GM12878 (cell line): Measurements from ENCODE around the gene TCF12. TPM values are rescaled to one million over a fixed set of nuclear protein-coding genes. Genes with fewer than 3 reads are reported as not detected.

ENCODE experiments used
- ATAC-seq: fragments of 200-7000 bp; cut with Tn5 transposase; 3 replicates; pipeline ENCODE4 v1.9.1; 2020; ENCODE audit warnings: mild to moderate bottlenecking, moderate library complexity
- BruUV-seq: library from RNA; stranded (reverse); fragments of 400-500 nt; replicated peaks from 2 replicates; lab custom pipeline; 2021; lab: Mats Ljungman, UMichigan
- CTCF ChIA-PET: fragments of 300-600 bp; sonication (Branson Sonifier 250); formaldehyde crosslinking; extraction: SDS; loops from one replicate; lab custom pipeline; 2021; ENCODE audit warnings: inconsistent platforms; lab: Yijun Ruan, JAX
- POLR2A ChIA-PET: fragments of 350-600 bp; formaldehyde crosslinking; extraction: SDS; loops from one replicate; lab custom pipeline; 2021; ENCODE audit warnings: inconsistent platforms; lab: Charles Lee
- RAD21 ChIA-PET: fragments of 300-600 bp; sonication (Branson Sonifier 250); formaldehyde crosslinking; loops from one replicate; lab custom pipeline; 2023; ENCODE audit warnings: antibody characterized with exemption; ENCODE audit not compliant: unreplicated experiment; lab: Charles Lee
- SMC1A ChIA-PET: fragments of 300-600 bp; sonication (Branson Sonifier 250); formaldehyde crosslinking; loops from one replicate; lab custom pipeline; 2023; ENCODE audit not compliant: unreplicated experiment, uncharacterized antibody; lab: Charles Lee
- DNase-seq: peaks from one replicate; pipeline ENCODE4 v3.0.0-alpha.2; 2011; ENCODE audit warnings: low read depth, low spot score
- FAIRE-seq: peaks from 3 replicates; lab custom pipeline; 2011; peaks lifted over from hg19 to GRCh38; lab: Jason Lieb, UNC
- H2AFZ ChIP-seq: 2 replicates; pipeline ENCODE4 v1.6.0; 2011; ENCODE audit warnings: low read depth, low read length, control low read depth; ENCODE audit not compliant: control insufficient read depth
- H3K27ac ChIP-seq: 2 replicates; pipeline ENCODE4 v1.5.1; 2011; ENCODE audit warnings: control low read depth; ENCODE audit not compliant: control insufficient read depth, insufficient read depth
- H3K27me3 ChIP-seq, 2 experiments: replicated peaks in 1 of 2; 2 replicates each; pipeline versions ENCODE4 v1.6.0 to v1.6.1; 2011; ENCODE audit warnings: low read length in 1 of 2; ENCODE audit not compliant: control insufficient read depth in 2 of 2, insufficient read depth in 2 of 2
- H3K36me3 ChIP-seq, 2 experiments: 2 replicates each; pipeline ENCODE4 v1.5.1; 2011; ENCODE audit warnings: low read length in 1 of 2; ENCODE audit not compliant: control insufficient read depth in 2 of 2, insufficient read depth in 2 of 2
- H3K4me1 ChIP-seq: 2 replicates; pipeline ENCODE4 v1.6.1; 2011; ENCODE audit warnings: mild to moderate bottlenecking, low read length, moderate library complexity, mixed read lengths; ENCODE audit not compliant: control insufficient read depth, insufficient read depth
- H3K4me2 ChIP-seq: 2 replicates; pipeline ENCODE4 v1.6.0; 2011; ENCODE audit warnings: control low read depth; ENCODE audit not compliant: control insufficient read depth, insufficient read depth
- H3K4me3 ChIP-seq: fragments of 200-600 bp; sonication (generic); 2 replicates; pipeline ENCODE4 v1.5.1; 2016
- H3K79me2 ChIP-seq: 2 replicates; pipeline ENCODE4 v1.6.0; 2011; ENCODE audit warnings: low read length; ENCODE audit not compliant: control insufficient read depth, insufficient read depth
- H3K9ac ChIP-seq: 2 replicates; pipeline ENCODE4 v1.8.0; 2011; ENCODE audit warnings: low read length, control low read depth, mixed read lengths; ENCODE audit not compliant: control insufficient read depth, insufficient read depth
- H3K9me3 ChIP-seq: replicated peaks from 3 replicates; pipeline ENCODE4 v1.5.1; 2011; ENCODE audit warnings: mild to moderate bottlenecking, low read length; ENCODE audit not compliant: control insufficient read depth, insufficient read depth
- H4K20me1 ChIP-seq: 2 replicates; pipeline ENCODE4 v1.6.0; 2011; ENCODE audit not compliant: control insufficient read depth, insufficient read depth
- BCL11A ChIP-seq: IDR thresholded peaks from 2 replicates; pipeline ENCODE4 v1.6.1; 2011; ENCODE audit warnings: low read depth, low read length
- CBX3 ChIP-seq: fragments of 200-600 bp; sonication (generic); IDR thresholded peaks from 2 replicates; pipeline ENCODE4 v1.6.1; 2016; ENCODE audit warnings: low read depth, borderline replicate concordance
- CHD4 ChIP-seq: fragments of 200-600 bp; sonication (generic); IDR thresholded peaks from 2 replicates; pipeline ENCODE4 v1.6.1; 2016; ENCODE audit warnings: mild to moderate bottlenecking
- CTCF ChIP-seq, 3 experiments: IDR thresholded peaks in 2 of 3; conservative IDR thresholded peaks in 1 of 3; 2 replicates each; pipeline ENCODE4 v1.5.1; 2011; ENCODE audit warnings: low read depth in 3 of 3, low read length in 3 of 3, mild to moderate bottlenecking in 3 of 3, control low read depth in 2 of 3, moderate library complexity in 2 of 3, inconsistent platforms in 1 of 3, mixed read lengths in 1 of 3; ENCODE audit not compliant: control insufficient read depth in 2 of 3, insufficient read depth in 1 of 3; ENCODE audit errors: extremely low read depth in 1 of 3
- EED ChIP-seq: sonication (generic); IDR thresholded peaks from 2 replicates; pipeline ENCODE4 v1.6.1; 2016; ENCODE audit warnings: antibody characterized with exemption, low read depth
- HDGF ChIP-seq: fragments of 450-650 bp; IDR thresholded peaks from 2 replicates; pipeline ENCODE4 v1.6.1; 2016; ENCODE audit warnings: antibody characterized with exemption
- IRF5 ChIP-seq: fragments of 450-650 bp; IDR thresholded peaks from 2 replicates; pipeline ENCODE4 v1.6.1; 2017; ENCODE audit warnings: borderline replicate concordance
- KAT2A ChIP-seq: conservative IDR thresholded peaks from 2 replicates; pipeline ENCODE4 v1.6.1; 2011; ENCODE audit warnings: low read depth, low read length; ENCODE audit not compliant: control insufficient read depth
- NR2C2 ChIP-seq: IDR thresholded peaks from 2 replicates; pipeline ENCODE4 v1.6.1; 2011; ENCODE audit warnings: borderline replicate concordance, low read depth; ENCODE audit not compliant: control insufficient read depth, insufficient read length
- STAT3 ChIP-seq: IDR thresholded peaks from 2 replicates; pipeline ENCODE4 v1.6.1; 2011; ENCODE audit warnings: low read depth, low read length, improper control_type of control experiment
- YBX1 ChIP-seq: fragments of 450-650 bp; IDR thresholded peaks from 2 replicates; pipeline ENCODE4 v1.6.1; 2016; ENCODE audit warnings: antibody characterized with exemption
- ZNF687 ChIP-seq: fragments of 450-650 bp; IDR thresholded peaks from 2 replicates; pipeline ENCODE4 v1.6.1; 2017; ENCODE audit warnings: mild to moderate bottlenecking, moderate library complexity
- ZZZ3 ChIP-seq: IDR thresholded peaks from 2 replicates; pipeline ENCODE4 v1.6.1; 2011; ENCODE audit warnings: low read depth; ENCODE audit not compliant: control insufficient read depth, insufficient read length
- WGBS: methylation state at CpG from one replicate; pipeline ENCODE4 v1.1.6; 2016; ENCODE audit warnings: low lambda C conversion rate; ENCODE audit not compliant: insufficient replicate concordance, insufficient coverage; ENCODE audit errors: missing lambda C conversion rate; 5-methylcytosine and 5-hydroxymethylcytosine counted together
- in situ Hi-C: fragments of 300-500 bp; cut with MboI; formaldehyde crosslinking; loops from 9 replicates; pipeline ENCODE4 v1.14.3; 2018; ENCODE audit warnings: mixed read lengths
- intact Hi-C: fragments of 100-400 bp; cut with micrococcal nuclease; formaldehyde crosslinking; loops from one replicate; pipeline ENCODE4 v1.14.2; 2022; ENCODE audit not compliant: unreplicated experiment
- polyA plus RNA-seq, 11 experiments: library from polyadenylated mRNA; depleted of rRNA in 4 of 11; unstranded in 6 of 11; stranded (reverse) in 5 of 11; fragments of >200 nt; fragmentation: Nextera tagmentation in 4 of 11; fragmentation: Illumina TruSeq in 1 of 11; extraction: Ambion mirVana in 4 of 11; extraction: Trizol in 1 of 11; gene quantifications; 1 replicate in 1 of 11; 2 replicates in 10 of 11; pipeline versions ENCODE4 v1.2.1 to v1.2.3, GENCODE V29; 2011 to 2016; ENCODE audit warnings: inconsistent platforms in 2 of 11, missing spikeins in 2 of 11, low read depth in 1 of 11
- total RNA-seq, 4 experiments: library from RNA; depleted of rRNA in 3 of 4; stranded (reverse); fragments of >200 nt in 3 of 4; fragmentation: Illumina TruSeq in 1 of 4; extraction: Trizol in 1 of 4; gene quantifications; 2 replicates each; pipeline versions ENCODE4 v1.2.1 to v1.2.3, GENCODE V29; 2013 to 2021

Gene TCF12
- total and polyA plus RNA-seq, 10 of the 15 experiments (the other 5 are each of a cell fraction or from before 2014, with no cell fraction given): 8.2 to 70.9 (median 49.5) TPM

- intact Hi-C loops (loop anchor here (10.0 kb wide), 1 partner anchor 295 kb away; no protein-coding TSS in a partner anchor), in situ Hi-C loops (loop anchor here (10.0 kb wide), 1 partner anchor 395 kb away; the partner anchor contains the start of gene TCF12)
- H3K9ac ChIP-seq: no peak overlapping the region
- 81% methylated on average over 21 of the region's 21 CpGs for whole genome bisulfite sequencing
- FAIRE-seq (no peak), ATAC-seq (no peak), DNase-seq (no peak)
- ChIA-PET POLR2A (no interaction called here), RAD21 (interaction anchor here (1.1 kb wide), 1 partner anchor 163 kb away, joined by 3 read pairs; no protein-coding TSS in a partner anchor), CTCF (interaction anchor here (0.9 to 13.7 kb wide), 3 partner anchors 97 to 168 kb away, joined by 3 to 267 read pairs (median 3); no protein-coding TSS in a partner anchor), SMC1A (interaction anchor here (1.7 kb wide), 1 partner anchor 163 kb away, joined by 7 read pairs; no protein-coding TSS in a partner anchor)
- peaks cover 11% of the 10 kb centered on the region for H3K4me1 ChIP-seq
- no TSS peak for BruUV-seq
- no peak overlapping the region for H2AFZ ChIP-seq
- no peaks in the 10 kb centered on the region for H4K20me1 ChIP-seq
- no peaks in the 10 kb centered on the region; a peak in 1 of 4 replicates for H3K36me3 ChIP-seq
- no peaks in the 10 kb centered on the region for H3K27me3 ChIP-seq
- H3K4me3 ChIP-seq: no peak overlapping the region
- H3K9me3 ChIP-seq: no peaks in the 10 kb centered on the region
- H3K27ac ChIP-seq: no peak overlapping the region
- H3K79me2 ChIP-seq: peaks cover 17% of the 10 kb centered on the region
- H3K4me2 ChIP-seq: no peak overlapping the region
- TF ChIP-seq ZNF687 (no peak), KAT2A (no peak), STAT3 (no peak), CTCF (IDR thresholded peaks at IDR 0.05 in 2 of 3, conservative IDR thresholded peaks at IDR 0.05 in 1 of 3; ENCODE audit: control insufficient read depth in 2 of 3, extremely low read depth in 1 of 3, insufficient read depth in 1 of 3, low read depth in 3 of 3, low read length in 3 of 3) (no peak), YBX1 (no peak), IRF5 (no peak), HDGF (no peak), CBX3 (no peak), NR2C2 (no peak), BCL11A (no peak), ZZZ3 (no peak), EED (no peak), CHD4 (no peak)
Measured at GRCh38 chr15:57309856-57310760, 391.7 kb downstream of the TCF12 start.
